ENCODE data around the gene ILKAP.
A peak's percentile ranks its signal among the peaks of the same experiment; 100 is the strongest.

ILKAP gene

DNA sequence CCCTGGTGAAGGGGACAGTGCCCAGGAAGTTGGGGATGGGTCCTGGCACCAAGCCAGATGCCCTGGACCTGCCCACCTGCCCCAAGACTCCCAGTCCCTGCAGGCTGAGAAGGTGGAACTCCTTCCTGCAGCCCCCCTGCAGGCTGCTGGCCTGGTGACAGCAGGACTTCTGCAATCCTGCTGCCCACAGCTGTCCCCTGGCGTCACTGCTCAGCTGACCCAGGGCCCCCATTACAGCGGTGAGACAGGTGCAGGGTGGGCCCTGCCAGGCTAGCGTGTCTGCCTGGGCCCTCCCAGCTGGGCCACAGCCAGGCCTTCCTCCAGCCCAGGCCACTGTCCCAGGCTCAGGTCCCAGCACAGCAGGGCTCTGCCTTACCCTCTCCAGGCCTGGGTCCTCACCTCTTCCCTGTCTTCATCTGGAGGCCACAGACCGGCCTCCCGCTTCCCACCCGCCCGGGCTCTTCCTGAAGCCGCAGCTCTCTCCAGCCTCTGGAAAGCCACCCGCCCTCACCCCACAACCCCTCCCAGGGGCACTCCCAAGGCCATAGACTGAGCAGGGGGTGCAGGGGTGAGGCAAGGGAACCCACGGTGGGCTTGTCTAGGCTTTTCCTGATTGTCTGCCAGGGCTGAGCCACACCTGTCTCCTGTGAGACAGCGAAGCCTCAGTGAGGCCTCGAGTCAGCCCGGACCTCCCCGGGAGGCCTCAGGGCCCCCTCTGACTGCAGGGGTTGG, 53.5 kb downstream of the ILKAP start:
- no peak for DNase-seq

DNA sequence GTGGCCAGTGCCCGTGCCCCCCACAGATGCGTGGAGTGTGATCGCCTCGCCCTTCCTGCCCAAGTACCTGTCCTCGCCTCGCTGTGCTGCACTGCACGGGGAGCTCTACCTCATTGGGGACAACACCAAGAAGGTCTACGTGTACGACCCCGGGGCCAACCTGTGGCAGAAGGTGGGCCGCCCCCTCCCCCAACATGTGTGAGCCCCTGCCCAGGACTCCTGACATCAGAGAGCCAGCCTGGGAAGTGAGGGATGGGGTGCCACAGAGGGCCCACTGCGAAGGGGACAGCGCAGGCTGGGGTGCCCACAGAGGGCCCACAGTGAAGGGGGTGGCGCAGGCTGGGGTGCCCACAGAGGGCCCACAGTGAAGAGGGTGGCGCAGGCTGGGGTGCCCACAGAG, 54.5 kb downstream of the ILKAP start:
- DNase-seq: no peak

DNA sequence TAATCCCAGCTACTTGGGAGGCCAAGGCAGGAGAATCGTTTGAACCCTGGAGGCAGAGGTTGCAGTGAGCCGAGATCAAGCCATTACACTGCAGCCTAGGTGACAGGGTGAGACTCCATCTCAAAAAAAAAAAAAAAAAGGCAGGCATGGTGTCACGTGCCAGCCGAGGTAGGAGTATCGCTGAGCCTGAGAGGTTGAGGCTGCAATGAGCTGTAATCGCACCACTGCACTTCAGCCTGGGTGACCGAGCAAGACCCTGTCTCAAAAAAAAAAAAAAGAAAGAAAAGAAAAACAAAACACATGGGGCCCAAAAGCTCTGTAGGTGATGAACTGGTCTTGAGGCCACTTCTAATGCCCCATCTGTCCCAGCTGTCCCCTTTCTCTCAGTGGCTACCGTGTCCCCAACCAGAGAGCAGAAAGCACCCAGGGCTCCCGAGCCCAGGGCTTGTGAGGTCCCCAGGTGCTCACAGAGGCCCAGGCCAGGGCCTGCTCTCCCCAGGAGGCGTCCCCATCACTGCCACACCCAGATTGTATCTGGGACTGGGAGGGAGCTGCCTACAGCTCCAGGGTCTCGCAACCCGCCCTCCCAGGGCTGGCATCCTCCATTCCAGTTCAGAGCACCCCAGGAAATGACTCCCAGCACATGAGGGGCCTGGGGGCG, 56.5 kb downstream of the ILKAP start:
- no peak for DNase-seq

DNA sequence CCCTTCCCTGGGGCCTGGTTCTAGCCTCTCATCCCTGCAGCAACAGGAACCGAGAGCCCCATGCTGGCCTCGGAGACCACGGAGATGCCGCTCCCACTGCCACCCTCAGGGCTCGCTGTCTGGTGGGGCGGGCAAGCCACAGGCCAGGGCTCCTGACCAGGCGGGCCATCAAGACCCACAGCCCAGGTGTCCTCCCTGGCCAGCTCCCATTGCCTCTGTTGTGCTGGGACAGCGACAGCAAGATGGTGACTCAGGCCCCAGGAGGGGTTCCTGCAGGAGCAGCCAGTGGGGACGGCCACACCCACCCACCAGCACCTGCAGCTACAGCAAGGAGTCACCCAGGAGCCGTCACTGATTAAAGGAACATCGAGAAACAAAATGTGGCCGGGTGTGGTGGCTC, 57.6 kb downstream of the ILKAP start:
- DNase-seq: no peak

DNA sequence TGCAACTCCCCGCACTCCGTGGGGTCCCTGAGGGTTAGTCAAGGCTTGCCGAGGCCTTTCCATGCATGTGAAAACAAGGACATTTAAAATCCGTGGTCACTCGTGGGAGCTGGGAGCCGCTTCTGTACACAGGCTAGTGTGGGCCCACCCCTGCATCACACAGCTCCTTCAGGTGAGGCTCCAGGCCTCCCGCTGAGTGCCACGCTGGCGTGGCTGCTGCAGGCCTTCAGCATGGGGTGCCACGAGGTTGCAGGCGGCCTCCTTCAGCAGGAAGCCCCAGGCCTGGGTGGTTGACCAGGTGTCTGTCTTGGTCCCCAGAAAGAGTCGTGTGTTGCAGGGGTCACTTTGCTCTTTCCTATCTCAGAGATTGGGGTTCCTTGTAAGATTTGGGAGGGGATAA, 58.4 kb downstream of the ILKAP start:
- no peak for DNase-seq

DNA sequence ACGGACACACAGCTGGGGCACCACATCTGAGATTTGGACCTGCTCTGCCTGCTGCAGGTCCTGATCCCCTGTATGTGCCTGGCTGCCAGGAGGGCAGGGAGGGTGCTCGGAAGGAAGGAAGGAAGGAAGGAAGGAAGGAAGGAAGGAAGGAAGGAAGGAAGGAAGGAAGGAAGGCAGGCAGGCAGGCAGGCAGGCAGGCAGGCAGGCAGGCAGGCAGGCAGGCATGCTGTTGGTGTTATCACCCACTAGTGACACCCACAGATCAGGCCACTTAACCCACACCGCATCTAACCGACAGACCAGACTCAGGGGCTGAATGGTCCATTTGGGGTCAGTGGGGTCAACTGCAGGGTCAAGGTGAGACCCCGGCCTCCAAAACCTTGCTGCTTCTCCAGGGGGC, 59.2 kb downstream of the ILKAP start:
- DNase-seq: no peak

DNA sequence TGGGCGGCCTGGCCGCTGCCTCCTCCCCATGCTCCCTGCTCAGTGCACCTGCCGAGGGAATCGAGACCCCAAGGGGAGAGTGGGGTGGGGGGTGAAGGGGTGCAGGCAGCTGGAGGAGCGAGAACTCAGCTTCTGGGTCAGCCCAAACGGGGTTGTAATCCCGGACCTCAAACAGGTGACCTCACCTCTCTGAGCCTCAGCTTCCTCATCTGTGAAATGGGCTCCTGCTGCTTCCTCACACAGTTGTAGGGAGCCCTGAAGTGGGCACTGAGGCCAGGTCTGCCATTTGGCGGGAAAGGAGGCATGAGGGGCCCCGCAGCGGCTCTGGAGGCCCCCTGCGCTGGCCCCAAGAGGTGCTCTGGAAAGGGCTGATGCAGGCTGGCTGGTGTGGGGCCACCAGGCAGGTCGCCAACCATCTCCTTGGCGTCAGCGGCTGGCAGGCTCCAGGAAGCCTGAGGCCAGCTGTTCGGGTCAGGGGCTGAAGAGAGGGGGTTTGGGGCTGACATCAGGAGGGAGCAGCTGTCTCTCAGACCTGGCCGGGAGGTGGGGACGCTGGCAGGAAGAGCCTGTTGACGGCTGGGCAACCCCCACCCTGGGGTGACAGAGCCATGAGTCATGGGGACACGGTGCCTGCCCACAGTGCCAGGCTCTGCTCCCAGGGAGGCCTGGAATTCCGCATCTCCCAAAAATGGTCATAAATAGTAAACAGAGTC, 60.1 kb downstream of the ILKAP start:
- no peak for DNase-seq

DNA sequence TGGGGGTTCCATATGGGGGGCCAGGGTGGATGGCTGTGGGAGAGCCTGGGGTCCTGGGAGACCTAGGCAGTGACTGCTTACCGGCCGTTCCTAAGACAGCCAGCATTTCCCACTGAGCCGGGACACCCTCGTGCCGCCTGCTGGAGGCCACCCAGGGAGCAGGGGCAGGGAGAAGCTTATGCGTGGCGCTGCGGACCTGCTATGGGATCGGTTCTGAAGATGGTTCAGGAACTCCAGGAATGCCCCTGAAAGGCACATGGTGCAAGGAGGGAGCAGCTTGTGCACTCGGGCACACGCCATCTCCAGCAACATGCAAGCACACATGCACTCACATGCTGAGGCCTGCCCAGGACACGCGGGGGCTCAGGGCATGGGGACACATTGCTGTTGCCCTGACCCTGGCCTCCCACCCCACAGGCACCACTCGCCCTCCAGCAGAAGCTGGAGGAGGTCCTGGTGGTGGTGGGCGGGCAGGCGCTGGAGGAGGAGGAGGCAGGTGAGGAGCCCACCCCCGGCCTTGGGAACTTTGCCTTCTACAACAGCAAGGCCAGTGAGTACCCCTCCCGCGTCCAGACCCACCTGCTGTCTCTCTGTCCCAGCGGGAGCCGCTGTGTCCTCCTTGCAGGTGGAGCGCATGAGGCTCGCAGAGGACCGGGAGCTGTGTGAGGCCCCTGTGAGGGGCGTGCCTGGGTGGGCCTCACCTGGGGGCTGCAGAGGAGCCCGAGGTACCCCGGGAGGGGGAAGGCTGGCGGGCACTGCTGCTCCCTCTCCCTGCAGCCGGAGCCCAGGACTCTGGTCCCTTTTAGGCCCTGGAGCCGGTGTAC, 60.9 kb downstream of the ILKAP start:
- DNase-seq: no peak

DNA sequence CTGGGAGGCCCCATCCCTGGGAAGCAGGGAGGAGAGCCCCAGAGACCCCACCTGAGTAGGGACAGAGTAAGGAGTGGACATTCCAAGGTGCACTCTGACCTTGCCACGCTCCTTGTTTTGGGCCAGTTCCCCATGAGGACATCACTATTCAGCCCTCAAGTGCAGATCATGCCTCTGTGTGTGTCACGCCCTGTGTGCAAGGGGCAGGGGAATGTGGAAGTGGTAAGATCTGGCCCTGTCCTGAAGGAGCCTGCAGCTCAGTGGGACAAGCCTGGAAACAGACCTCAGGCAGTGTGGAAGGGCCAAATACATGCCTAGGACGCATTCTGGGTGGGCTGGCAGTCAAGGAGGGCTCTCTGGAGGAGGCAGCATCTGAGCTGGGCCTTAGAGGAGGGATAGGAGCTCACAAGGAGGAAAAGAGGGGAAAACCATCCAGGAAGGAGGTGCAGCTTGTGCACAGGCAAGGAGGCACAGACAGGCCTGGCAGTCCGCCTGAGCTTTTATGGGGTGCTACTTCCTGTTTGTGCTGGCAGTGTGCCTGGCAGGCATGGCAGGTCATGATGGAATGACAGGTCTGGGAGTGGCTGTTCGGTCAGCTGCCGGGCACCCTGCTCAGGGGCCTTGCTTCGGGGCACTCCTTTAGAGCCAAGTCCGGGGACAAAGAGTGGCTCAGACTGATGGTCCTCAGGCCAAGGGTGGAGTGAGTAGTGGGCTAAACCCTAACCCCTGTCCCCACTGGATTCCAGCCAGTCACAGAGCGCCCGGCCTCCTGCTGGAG, 61.8 kb downstream of the ILKAP start:
- no peak for DNase-seq

DNA sequence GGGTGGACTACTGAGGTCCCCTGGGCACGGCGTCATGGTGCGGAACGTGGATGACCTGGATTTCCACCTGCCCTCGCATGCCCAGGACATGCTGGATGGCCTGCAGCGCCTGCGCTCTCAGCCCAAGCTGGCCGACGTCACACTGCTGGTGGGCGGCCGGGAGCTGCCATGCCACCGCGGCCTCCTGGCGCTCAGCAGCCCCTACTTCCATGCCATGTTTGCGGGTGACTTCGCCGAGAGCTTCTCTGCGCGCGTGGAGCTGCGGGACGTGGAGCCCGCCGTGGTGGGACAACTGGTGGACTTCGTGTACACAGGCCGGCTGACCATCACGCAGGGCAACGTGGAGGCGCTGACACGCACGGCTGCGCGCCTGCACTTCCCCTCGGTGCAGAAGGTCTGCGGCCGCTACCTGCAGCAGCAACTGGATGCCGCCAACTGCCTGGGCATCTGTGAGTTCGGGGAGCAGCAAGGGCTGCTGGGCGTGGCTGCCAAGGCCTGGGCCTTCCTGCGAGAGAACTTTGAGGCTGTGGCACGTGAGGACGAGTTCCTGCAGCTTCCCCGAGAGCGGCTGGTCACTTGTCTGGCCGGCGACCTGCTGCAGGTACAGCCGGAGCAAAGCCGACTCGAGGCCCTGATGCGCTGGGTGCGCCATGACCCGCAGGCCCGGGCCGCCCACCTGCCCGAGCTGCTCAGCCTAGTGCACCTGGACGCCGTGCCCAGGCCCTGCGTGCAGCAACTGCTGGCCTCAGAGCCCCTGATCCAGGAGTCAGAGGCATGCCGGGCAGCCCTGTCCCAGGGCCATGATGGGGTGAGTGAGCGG, 62.6 kb downstream of the ILKAP start:
- no peak for DNase-seq

DNA sequence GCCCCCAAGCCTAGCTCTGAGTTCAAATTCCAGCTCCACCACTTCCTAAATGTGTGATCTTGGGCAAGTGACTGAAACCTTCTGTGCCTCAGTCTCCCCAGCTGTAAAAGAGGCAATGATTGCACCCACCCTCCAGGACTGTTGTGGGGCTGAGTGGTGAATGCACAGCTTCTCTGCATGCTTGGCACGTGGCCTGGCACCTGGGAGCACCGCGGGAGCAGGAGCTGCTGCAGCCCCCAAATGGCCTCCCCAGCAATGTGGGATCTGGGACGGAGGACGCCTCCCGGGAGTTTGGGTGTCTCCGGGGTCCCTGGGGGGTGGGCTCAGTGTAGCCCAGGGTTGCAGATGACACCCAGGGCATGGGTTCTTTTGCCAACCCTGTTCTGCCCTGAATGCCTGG, 63.5 kb downstream of the ILKAP start:
- DNase-seq: no peak

DNA sequence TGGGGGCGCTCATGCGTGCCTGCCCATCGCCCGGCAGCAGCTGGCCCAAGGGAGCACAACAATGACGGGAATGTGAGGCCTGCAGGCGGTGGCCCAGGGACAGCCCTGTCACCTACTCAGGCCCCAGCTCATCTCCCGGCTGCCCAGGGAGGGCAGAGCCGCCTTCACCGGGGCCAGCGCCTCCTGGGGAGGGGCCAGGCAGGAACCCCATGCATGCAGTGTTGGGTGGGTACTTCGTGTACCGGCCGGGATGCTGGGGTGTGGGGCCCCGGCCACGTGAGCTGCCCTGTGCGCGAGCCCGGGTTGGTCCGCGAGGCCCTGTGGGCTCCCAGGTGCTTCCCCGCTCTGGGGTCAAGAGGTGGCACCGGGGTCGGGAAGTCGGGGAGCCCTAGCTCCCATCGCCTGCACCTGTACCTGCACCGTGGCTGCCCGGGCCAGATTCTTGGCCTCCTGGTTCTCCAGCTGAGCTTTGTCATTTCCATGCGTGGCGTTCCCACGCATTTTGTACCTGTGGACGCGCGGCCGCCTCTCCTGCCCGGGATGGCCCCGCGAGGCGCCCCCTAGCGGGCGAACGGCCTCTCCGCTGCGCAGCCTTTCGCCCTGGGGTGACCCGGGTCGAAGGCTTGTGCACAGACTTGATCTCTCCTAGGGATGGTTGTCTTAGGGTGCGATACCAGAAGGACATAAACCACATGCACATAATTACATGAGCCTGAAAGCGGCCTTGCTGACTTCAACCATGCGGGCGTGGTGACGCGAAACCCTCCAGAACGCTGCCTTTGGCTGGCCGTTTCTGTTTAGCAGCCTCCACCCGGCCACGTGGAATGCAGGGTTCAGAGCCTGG, 64.1 kb downstream of the ILKAP start:
- DNase-seq: peak; percentile 13

DNA sequence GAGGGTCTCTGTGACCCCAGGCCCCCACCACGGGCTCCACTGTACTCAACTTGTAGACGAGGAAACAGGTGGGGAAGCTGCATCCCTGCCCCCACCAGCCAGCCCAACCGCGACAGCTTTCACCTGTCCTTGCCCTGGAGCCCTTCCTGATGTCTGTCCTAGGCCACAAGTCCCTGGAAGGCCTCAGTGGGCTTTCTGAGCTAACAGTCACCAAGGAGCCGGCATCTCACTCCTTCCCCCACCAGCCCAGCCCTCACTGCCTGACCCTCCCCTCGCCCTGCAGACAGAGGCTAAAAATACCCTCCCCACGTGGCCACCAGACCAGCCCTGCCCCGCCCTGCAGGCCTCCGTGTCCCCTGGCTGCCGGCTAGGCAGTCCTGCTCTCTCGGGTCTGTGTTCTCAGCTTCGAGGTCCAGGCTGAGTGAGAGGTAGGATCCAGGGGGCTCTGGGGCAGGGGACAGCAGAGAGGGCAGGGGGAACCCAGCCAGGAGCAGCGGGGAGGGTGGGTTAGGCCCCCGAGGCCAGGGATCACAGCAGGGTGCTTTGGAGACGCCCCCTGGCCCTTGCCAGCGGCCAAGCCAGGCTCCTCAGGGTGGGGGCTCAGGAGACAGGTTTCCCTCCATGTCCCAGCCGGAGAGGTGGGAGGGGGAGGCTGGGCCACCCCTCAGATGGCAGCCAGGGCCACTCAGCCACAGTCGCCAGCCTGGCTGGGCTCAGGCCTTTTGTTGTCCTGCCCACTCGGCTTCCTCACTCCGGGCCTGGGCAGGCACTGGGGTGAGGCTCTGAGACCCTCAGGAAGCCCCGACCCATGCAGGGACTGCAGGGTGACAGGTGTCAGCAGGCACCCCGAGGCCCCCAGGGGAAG, 64.9 kb downstream of the ILKAP start, which contains the start of gene KLHL30:
TSS of gene KLHL30 (plus strand) at position 338 of the 865 bp plus-strand sequence. CDS start 2,087 bp downstream, outside the sequence.
- DNase-seq: no peak

DNA sequence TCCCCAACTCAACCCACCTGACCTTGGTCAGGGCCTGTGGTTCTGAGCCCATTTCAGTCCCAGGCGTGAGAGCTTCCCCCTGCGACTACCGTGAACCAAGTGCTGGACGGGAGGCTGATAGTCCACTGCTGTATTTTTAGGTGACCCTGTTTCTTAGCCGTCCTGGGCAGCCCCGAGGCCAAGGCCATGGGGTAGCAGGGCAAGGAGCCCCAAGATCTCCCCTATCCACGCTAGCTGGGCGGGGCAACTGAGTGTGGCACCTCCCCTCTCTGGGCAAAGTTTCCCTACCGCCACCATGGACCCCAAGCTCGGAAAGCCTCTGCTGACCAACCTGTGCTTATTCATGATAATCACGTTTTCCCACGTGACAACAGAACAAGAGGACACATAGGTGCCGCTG, 65.6 kb downstream of the ILKAP start:
- DNase-seq: no peak

DNA sequence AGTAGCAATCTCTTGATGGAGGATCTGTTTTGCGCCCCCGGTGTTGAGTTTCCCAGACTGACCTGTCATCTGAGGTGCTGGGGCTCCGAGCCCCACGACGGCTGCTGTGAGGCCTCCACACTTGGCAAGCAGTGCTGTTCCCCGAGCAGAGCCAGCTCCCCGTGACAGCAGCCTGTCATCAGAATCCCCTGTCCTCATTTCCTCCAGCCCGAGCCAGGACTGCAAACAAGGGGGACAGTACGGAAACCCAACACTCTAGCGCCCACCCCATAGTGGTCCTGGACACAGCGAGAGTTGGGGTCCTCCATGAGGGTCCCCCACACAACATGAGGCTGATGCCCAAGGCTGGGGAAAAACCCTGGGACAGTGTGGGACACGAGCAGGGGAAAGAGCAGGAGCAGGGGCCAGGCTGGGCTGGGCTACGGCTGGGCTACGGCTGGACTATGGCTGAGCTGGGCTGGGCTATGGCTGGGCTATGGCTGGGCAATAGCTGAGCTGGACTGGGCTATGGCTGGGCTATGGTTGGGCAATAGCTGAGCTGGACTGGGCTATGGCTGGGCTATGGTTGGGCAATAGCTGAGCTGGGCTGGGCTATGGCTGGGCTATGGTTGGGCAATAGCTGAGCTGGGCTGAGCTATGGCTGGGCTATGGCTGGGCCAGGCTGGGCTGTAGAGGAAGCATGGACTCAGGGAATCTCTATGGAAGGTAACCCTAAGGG, 66.5 kb downstream of the ILKAP start:
- no peak for DNase-seq

DNA sequence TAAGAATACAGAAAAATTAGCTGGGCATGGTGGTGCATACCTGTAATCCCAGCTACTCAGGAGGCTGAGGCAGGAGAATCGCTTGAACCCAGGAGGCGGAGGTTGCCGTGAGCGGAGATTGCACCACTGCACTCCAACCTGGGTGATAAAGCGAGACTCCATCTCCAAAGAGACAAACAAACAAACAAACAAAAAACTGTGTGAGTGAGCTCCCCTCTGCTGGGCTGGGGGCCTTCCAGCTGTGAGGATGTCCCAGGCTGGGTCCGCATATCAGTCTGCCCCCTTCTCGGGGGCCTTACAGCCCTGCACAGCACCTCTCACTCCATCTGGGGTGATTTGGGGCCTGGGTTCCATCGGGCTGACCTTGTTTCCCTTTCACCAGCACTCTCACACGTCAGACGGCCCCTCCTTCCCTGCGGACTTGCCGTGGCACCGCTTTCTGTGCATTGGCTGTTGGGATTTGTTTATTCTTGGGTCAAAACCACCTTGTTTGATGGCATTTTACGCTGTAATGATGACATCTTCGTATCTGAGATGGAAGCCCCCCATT, 67.8 kb downstream of the ILKAP start:
- no peak for DNase-seq

DNA sequence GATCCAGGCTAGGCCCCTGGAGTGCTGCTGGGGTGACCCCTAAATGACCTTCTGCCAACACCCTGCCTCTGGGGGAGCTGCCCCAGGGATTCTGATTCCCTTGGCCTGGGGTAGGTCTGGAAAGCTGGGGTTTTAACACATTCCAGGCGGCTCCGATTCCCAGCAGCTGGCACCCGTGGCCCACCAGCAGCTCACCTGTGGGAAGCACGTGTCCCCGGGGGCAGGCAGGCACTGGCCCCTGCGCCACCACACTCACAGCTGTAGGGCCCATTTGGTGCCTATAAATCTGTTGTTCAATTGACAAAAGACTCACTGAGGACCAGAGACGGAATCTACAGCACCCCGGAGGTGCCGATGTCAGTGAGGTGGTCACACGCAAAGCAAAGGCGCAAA, 69.1 kb downstream of the ILKAP start:
- no peak for DNase-seq

All from central memory CD4-positive, alpha-beta T cell (primary cell).